ENCODE results near the gene PDCD2. TPM values are rescaled to one million over a fixed set of nuclear protein-coding genes. Genes with fewer than 3 reads are reported as not detected.
"Not testable (repeated sequence)": the region's sequence is repeated elsewhere in the genome, so short reads cannot be mapped to it uniquely, and the experiment has no call there.

The PDCD2 gene
- total RNA-seq, 2 donors from 2014 or later: 65.1 to 117 TPM

- no peak overlapping the region for H3K27ac Mint-ChIP-seq
- ATAC-seq: no peak
- H3K36me3 Mint-ChIP-seq: peaks cover 8 to 18% of the 10 kb centered on the region in 2 donors
- H3K9me3 Mint-ChIP-seq: no peaks in the 10 kb centered on the region
- no peak for DNase-seq (ENCODE audit: low spot score in 2 of 2)
Measured at GRCh38 chr6:170555305-170555704, 29.1 kb downstream of the PDCD2 start.

GRCh38 chr6:170554796-170555137 is 29.7 kb downstream of the PDCD2 start:
- peaks cover 12 to 21% of the 10 kb centered on the region in 2 donors for H3K36me3 Mint-ChIP-seq
- DNase-seq (ENCODE audit: low spot score in 2 of 2) (no peak), ATAC-seq (no peak)
- H3K27ac Mint-ChIP-seq: no peak overlapping the region
- H3K9me3 Mint-ChIP-seq: no peaks in the 10 kb centered on the region

- peaks cover 11 to 21% of the 10 kb centered on the region in 2 donors for H3K36me3 Mint-ChIP-seq
- DNase-seq (ENCODE audit: low spot score in 2 of 2) (peak; percentile 90 to 97), ATAC-seq (peak; percentile 97 to 98)
- no peak within 1 kb of the TSS for H3K27ac Mint-ChIP-seq
- no peaks in the 10 kb centered on the region for H3K9me3 Mint-ChIP-seq
Measured at GRCh38 chr6:170554013-170554795, 30.2 kb downstream of the PDCD2 start, which contains the start of gene TBP. Gene TBP, plus strand, starts transcription at chr6:170554369. Its CDS starts 2,661 bp downstream, at chr6:170557030.

GRCh38 chr6:170553534-170554012 is 30.9 kb downstream of the PDCD2 start:
- Mint-ChIP-seq H3K9me3 (no peaks in the 10 kb centered on the region), H3K27ac (no peak overlapping the region), H3K36me3 (peaks cover 12 to 24% of the 10 kb centered on the region in 2 donors)
- DNase-seq (ENCODE audit: low spot score in 2 of 2) (no peak), ATAC-seq (peak; percentile 41 to 64)

- Mint-ChIP-seq H3K9me3 (no peaks in the 10 kb centered on the region), H3K27ac (no peak within 1 kb of the TSS), H3K36me3 (peaks cover 15 to 25% of the 10 kb centered on the region in 2 donors)
- peak; percentile 61 to 64 for ATAC-seq
- peak; percentile 72 to 85 for DNase-seq (ENCODE audit: low spot score in 2 of 2)
Measured at GRCh38 chr6:170552765-170553533, 31.5 kb downstream of the PDCD2 start, which contains the start of gene PSMB1. Gene PSMB1, minus strand, starts transcription at chr6:170553307. Its CDS starts 65 bp downstream, at chr6:170553242.

GRCh38 chr6:170545405-170545804 is 39.0 kb downstream of the PDCD2 start:
- no peaks in the 10 kb centered on the region for H3K9me3 Mint-ChIP-seq
- peaks cover 13 to 32% of the 10 kb centered on the region in 2 donors for H3K36me3 Mint-ChIP-seq
- H3K27ac Mint-ChIP-seq: no peak overlapping the region
- no peak for ATAC-seq
- no peak for DNase-seq (ENCODE audit: low spot score in 2 of 2)

- H3K27ac Mint-ChIP-seq: peak overlapping the region; percentile 12 to 32
- ATAC-seq: no peak
- H3K36me3 Mint-ChIP-seq: peaks cover 0 to 30% of the 10 kb centered on the region in 2 donors
- DNase-seq (ENCODE audit: low spot score in 2 of 2): no peak
- no peaks in the 10 kb centered on the region for H3K9me3 Mint-ChIP-seq
Measured at GRCh38 chr6:170542031-170542719, 42.3 kb downstream of the PDCD2 start.

- peaks cover 10 to 28% of the 10 kb centered on the region in 2 donors for H3K36me3 Mint-ChIP-seq
- no peak for DNase-seq (ENCODE audit: low spot score in 2 of 2)
- no peaks in the 10 kb centered on the region for H3K9me3 Mint-ChIP-seq
- H3K27ac Mint-ChIP-seq: peak overlapping the region in 1 of 2 donors; percentile 86
- ATAC-seq: no peak
Measured at GRCh38 chr6:170537329-170537728, 47.1 kb downstream of the PDCD2 start.

GRCh38 chr6:170536671-170537070 is 47.8 kb downstream of the PDCD2 start:
- Mint-ChIP-seq H3K27ac (peak overlapping the region in 1 of 2 donors; percentile 39), H3K9me3 (no peaks in the 10 kb centered on the region), H3K36me3 (peaks cover 10 to 28% of the 10 kb centered on the region in 2 donors)
- ATAC-seq: no peak
- no peak for DNase-seq (ENCODE audit: low spot score in 2 of 2)

GRCh38 chr6:170535004-170535403 is 49.4 kb downstream of the PDCD2 start:
- no peak for ATAC-seq
- Mint-ChIP-seq H3K9me3 (no peaks in the 10 kb centered on the region), H3K27ac (peak overlapping the region in 1 of 2 donors; percentile 50), H3K36me3 (peaks cover 10 to 27% of the 10 kb centered on the region in 2 donors)
- no peak for DNase-seq (ENCODE audit: low spot score in 2 of 2)

GRCh38 chr6:170533792-170534191 is 50.6 kb downstream of the PDCD2 start:
- no peak overlapping the region for H3K27ac Mint-ChIP-seq
- DNase-seq (ENCODE audit: low spot score in 2 of 2): no peak
- H3K36me3 Mint-ChIP-seq: peaks cover 10 to 18% of the 10 kb centered on the region in 2 donors
- no peak for ATAC-seq
- no peaks in the 10 kb centered on the region for H3K9me3 Mint-ChIP-seq

GRCh38 chr6:170532867-170533488 is 51.5 kb downstream of the PDCD2 start:
- no peak overlapping the region for H3K27ac Mint-ChIP-seq
- H3K36me3 Mint-ChIP-seq: peaks cover 10 to 17% of the 10 kb centered on the region in 2 donors
- no peak for ATAC-seq
- no peaks in the 10 kb centered on the region for H3K9me3 Mint-ChIP-seq
- no peak for DNase-seq (ENCODE audit: low spot score in 2 of 2)

- no peak overlapping the region for H3K27ac Mint-ChIP-seq
- ATAC-seq (peak; percentile 84 to 85), DNase-seq (ENCODE audit: low spot score in 2 of 2) (peak in 1 of 2 donors; percentile 60)
- H3K36me3 Mint-ChIP-seq: peaks cover under 1 to 2% of the 10 kb centered on the region in 2 donors
- H3K9me3 Mint-ChIP-seq: no peaks in the 10 kb centered on the region
Measured at GRCh38 chr6:170529839-170530469, 54.5 kb downstream of the PDCD2 start.

- ATAC-seq; H3K36me3 Mint-ChIP-seq; DNase-seq (ENCODE audit: low spot score in 2 of 2); H3K27ac Mint-ChIP-seq; H3K9me3 Mint-ChIP-seq: not testable (repeated sequence)
Measured at GRCh38 chr6:170527995-170528394, 56.4 kb downstream of the PDCD2 start.

GRCh38 chr6:170525795-170526194 is 58.6 kb downstream of the PDCD2 start:
- no peak for DNase-seq (ENCODE audit: low spot score in 2 of 2)
- H3K9me3 Mint-ChIP-seq: no peaks in the 10 kb centered on the region
- H3K36me3 Mint-ChIP-seq: no peaks in the 10 kb centered on the region
- no peak overlapping the region for H3K27ac Mint-ChIP-seq
- no peak for ATAC-seq

Measured in activated naive CD4-positive, alpha-beta T cell treated with anti-CD3 and anti-CD28 coated beads, Interleukin-2, amount 50 U/mL, for 72 hours (primary cell).